NCI-H2196 treated with DMSO at 0.1 percent for 48 hours (cell line): Measurements from ENCODE around the gene PLB1.

Source experiments
- DNase-seq: peaks from one replicate; lab custom pipeline; 2025; ENCODE audit not compliant: unreplicated experiment; lab: John Stamatoyannopoulos, UW

Gene PLB1

GRCh38 chr2:28687171-28687570, 191.3 kb downstream of the PLB1 start:
- DNase-seq, result no peak

GRCh38 chr2:28687640-28688385, 192.0 kb downstream of the PLB1 start:
- no peak for DNase-seq

GRCh38 chr2:28688818-28689217, 193.0 kb downstream of the PLB1 start:
- DNase-seq, result no peak

- DNase-seq, result no peak
These were observed 193.9 kb downstream of the PLB1 start for GRCh38 chr2:28689771-28690170.

- no peak for DNase-seq
These were observed 196.6 kb downstream of the PLB1 start for GRCh38 chr2:28692411-28692810.

- DNase-seq, result no peak
These were observed 197.4 kb downstream of the PLB1 start for GRCh38 chr2:28693223-28693622.
